K562 (cell line): ENCODE results near the gene TLE6. TPM values are rescaled to one million over a fixed set of nuclear protein-coding genes. Genes with fewer than 3 reads are reported as not detected.
"Not testable (repeated sequence)": the region's sequence is repeated elsewhere in the genome, so short reads cannot be mapped to it uniquely, and the experiment has no call there.

Source experiments
- ATAC-seq: fragments of 200-7000 bp; cut with Tn5 transposase; 3 replicates; pipeline ENCODE4 v1.9.1; 2020; ENCODE audit warnings: moderate library complexity
- BruUV-seq: library from RNA; stranded (reverse); fragments of 400-500 nt; replicated peaks from 2 replicates; lab custom pipeline; 2021; lab: Mats Ljungman, UMichigan
- CTCF ChIA-PET: fragments of 300-600 bp; formaldehyde crosslinking; extraction: SDS; loops from one replicate; lab custom pipeline; 2021; ENCODE audit warnings: low intra/inter-chr PET ratio; lab: Yijun Ruan, JAX
- POLR2A ChIA-PET: fragments of 300-600, 350-650 bp; sonication (Branson Sonifier 250); formaldehyde crosslinking; extraction: SDS; loops from one replicate; lab custom pipeline; 2021; ENCODE audit warnings: antibody characterized with exemption, inconsistent platforms; lab: Yijun Ruan, JAX
- DNase-seq, 4 experiments: peaks; one replicate each; pipeline versions ENCODE4 v3.0.0 to v3.0.0-alpha.2; 2011 to 2018; ENCODE audit warnings: low spot score in 3 of 4, mixed read lengths in 3 of 4; ENCODE audit errors: extremely low read depth in 1 of 4
- FAIRE-seq: peaks from 2 replicates; lab custom pipeline; 2011; peaks lifted over from hg19 to GRCh38; lab: Jason Lieb, UNC
- H2AFZ ChIP-seq: 2 replicates; pipeline ENCODE4 v1.6.0; 2011; ENCODE audit warnings: low read depth, low read length, control low read depth, inconsistent platforms
- H3K27ac ChIP-seq: fragments of 200-600 bp; 3 replicates; pipeline ENCODE4 v1.8.0; 2011; ENCODE audit warnings: low read depth, mild to moderate bottlenecking, control low read depth, inconsistent platforms, low read length, moderate library complexity, mixed read lengths; ENCODE audit errors: extremely low read depth
- H3K27me3 ChIP-seq, 2 experiments: fragments of 300-600 bp in 1 of 2; 2 replicates in 1 of 2; 3 replicates in 1 of 2; pipeline versions ENCODE4 v1.6.0 to v1.8.0; 2011; ENCODE audit warnings: inconsistent platforms in 2 of 2, low read length in 2 of 2, mild to moderate bottlenecking in 1 of 2, mixed read lengths in 1 of 2, moderate library complexity in 1 of 2; ENCODE audit not compliant: control insufficient read depth in 2 of 2, insufficient read depth in 2 of 2
- H3K36me3 ChIP-seq: fragments of 300-600 bp; 3 replicates; pipeline ENCODE4 v1.8.0; 2011; ENCODE audit warnings: mild to moderate bottlenecking, low read length, inconsistent platforms; ENCODE audit not compliant: control insufficient read depth, insufficient read depth
- H3K4me1 ChIP-seq, 2 experiments: fragments of 200-600 bp in 1 of 2; replicated peaks in 1 of 2; 2 replicates in 1 of 2; 3 replicates in 1 of 2; pipeline versions ENCODE4 v1.5.1 to v1.8.0; 2011; ENCODE audit warnings: inconsistent platforms in 2 of 2, low read length in 2 of 2, mild to moderate bottlenecking in 1 of 2, mixed read lengths in 1 of 2, moderate library complexity in 1 of 2; ENCODE audit not compliant: control insufficient read depth in 2 of 2, insufficient read depth in 2 of 2
- H3K4me2 ChIP-seq: 2 replicates; pipeline ENCODE4 v1.6.1; 2011; ENCODE audit warnings: low read length, control low read depth, inconsistent platforms, mixed read lengths; ENCODE audit not compliant: insufficient read depth
- H3K4me3 ChIP-seq: fragments of 200-600 bp; sonication (generic), shearing (Covaris generic); 2 replicates; pipeline ENCODE4 v1.5.1; 2016; ENCODE audit warnings: control low read depth, inconsistent platforms
- H3K79me2 ChIP-seq: fragments of 200-600 bp; 3 replicates; pipeline ENCODE4 v1.8.0; 2011; ENCODE audit warnings: low read length, inconsistent platforms; ENCODE audit not compliant: control insufficient read depth, insufficient read depth
- H3K9ac ChIP-seq, 2 experiments: 2 replicates each; pipeline versions ENCODE4 v1.6.0 to v1.6.1; 2011; ENCODE audit warnings: low read depth in 2 of 2, low read length in 2 of 2, control low read depth in 1 of 2, inconsistent platforms in 1 of 2, mild to moderate bottlenecking in 1 of 2, mixed read lengths in 1 of 2; ENCODE audit not compliant: insufficient read depth in 1 of 2
- H3K9me1 ChIP-seq: one replicate; pipeline ENCODE4 v1.6.0; 2011; ENCODE audit warnings: inconsistent platforms, mild to moderate bottlenecking, low read length, moderate library complexity; ENCODE audit not compliant: control insufficient read depth, insufficient read depth
- H3K9me3 ChIP-seq: replicated peaks from 2 replicates; pipeline ENCODE4 v1.5.1; 2011; ENCODE audit warnings: low read depth, low read length, inconsistent platforms; ENCODE audit not compliant: control insufficient read depth, insufficient read depth
- H4K20me1 ChIP-seq: replicated peaks from 2 replicates; pipeline ENCODE4 v1.6.1; 2011; ENCODE audit warnings: low read length, inconsistent platforms, mixed read lengths; ENCODE audit not compliant: control insufficient read depth, insufficient read depth
- ARNT ChIP-seq, 2 experiments: fragments of 450-650 bp; IDR thresholded peaks; 2 replicates each; pipeline ENCODE4 v1.6.1; 2016; ENCODE audit warnings: mild to moderate bottlenecking in 1 of 2
- CBX5 ChIP-seq: IDR thresholded peaks from 2 replicates; pipeline ENCODE4 v1.6.1; 2014; ENCODE audit warnings: low read depth, borderline replicate concordance
- JUND ChIP-seq, 2 experiments: IDR thresholded peaks; 2 replicates in 1 of 2; 3 replicates in 1 of 2; pipeline ENCODE4 v1.6.1; 2011; ENCODE audit warnings: borderline replicate concordance in 2 of 2, low read depth in 2 of 2, low read length in 2 of 2, improper control_type of control experiment in 1 of 2, missing biosample characterization in 1 of 2, missing genetic modification characterization in 1 of 2, missing genetic modification reagents in 1 of 2
- KLF16 ChIP-seq: IDR thresholded peaks from 2 replicates; pipeline ENCODE4 v1.6.1; 2016; ENCODE audit warnings: antibody characterized with exemption
- KLF6 ChIP-seq: fragments of 250-450 bp; sonication (Bioruptor Pico); IDR thresholded peaks from 2 replicates; pipeline ENCODE4 v1.4.0; 2020; ENCODE audit warnings: mild to moderate bottlenecking, moderate library complexity, borderline replicate concordance
- LARP7 ChIP-seq: fragments of 450-650 bp; IDR thresholded peaks from 2 replicates; pipeline ENCODE4 v1.6.1; 2016
- ZBTB43 ChIP-seq: sonication (generic); formaldehyde crosslinking; IDR thresholded peaks from 2 replicates; pipeline ENCODE4 v1.8.0; 2023; ENCODE audit warnings: mild to moderate bottlenecking, missing genetic modification reagents
- ZNF121 ChIP-seq: sonication (generic); formaldehyde crosslinking; conservative IDR thresholded peaks from 2 replicates; pipeline ENCODE4 v1.8.0; 2022; ENCODE audit warnings: missing genetic modification reagents
- ZNF134 ChIP-seq: fragments of 250-450 bp; sonication (Bioruptor Pico); conservative IDR thresholded peaks from 2 replicates; pipeline ENCODE4 v1.4.0; 2020
- ZNF184 ChIP-seq: sonication (generic); formaldehyde crosslinking; IDR thresholded peaks from 2 replicates; pipeline ENCODE4 v1.5.0; 2020; ENCODE audit warnings: missing genetic modification reagents
- ZNF311 ChIP-seq: fragments of 250-450 bp; sonication (Bioruptor Pico); IDR thresholded peaks from 2 replicates; pipeline ENCODE4 v1.4.0; 2020; ENCODE audit warnings: mild to moderate bottlenecking, moderate library complexity
- ZNF384 ChIP-seq: IDR thresholded peaks from 2 replicates; pipeline ENCODE4 v1.6.1; 2012; ENCODE audit warnings: low read depth, low read length, improper control_type of control experiment
- ZNF57 ChIP-seq: fragments of 450-650 bp; formaldehyde crosslinking; IDR thresholded peaks from 2 replicates; pipeline ENCODE4 v1.4.0; 2020; ENCODE audit warnings: mild to moderate bottlenecking, moderate library complexity
- WGBS: fragments of 100-300 bp; shearing (Covaris generic); methylation state at CpG from one replicate; pipeline ENCODE4 v1.1.6; 2016; ENCODE audit warnings: low coverage, mixed read lengths; ENCODE audit not compliant: insufficient coverage; ENCODE audit errors: missing lambda C conversion rate; 5-methylcytosine and 5-hydroxymethylcytosine counted together
- in situ Hi-C: fragments of 300-500 bp; cut with MboI; formaldehyde crosslinking; loops from 4 replicates; pipeline ENCODE4 v1.15.0; 2018; ENCODE audit warnings: inconsistent platforms, mixed read lengths
- intact Hi-C: fragments of 100-400 bp; cut with micrococcal nuclease; formaldehyde crosslinking; loops from 2 replicates; pipeline ENCODE4 v1.14.2; 2022
- polyA plus RNA-seq, 8 experiments: library from polyadenylated mRNA; depleted of rRNA in 4 of 8; stranded (reverse) in 5 of 8; unstranded in 3 of 8; fragments of >200 nt; fragmentation: Nextera tagmentation in 2 of 8; fragmentation: Illumina TruSeq in 1 of 8; extraction: Ambion mirVana in 2 of 8; extraction: Trizol in 1 of 8; gene quantifications; 2 replicates each; pipeline versions ENCODE4 v1.2.1 to v1.2.3, GENCODE V29; 2011 to 2014; ENCODE audit warnings: inconsistent platforms in 1 of 8, missing spikeins in 1 of 8
- total RNA-seq, 7 experiments: library from RNA; depleted of rRNA in 6 of 7; stranded (reverse); fragments of >200 nt in 6 of 7; fragmentation: Illumina TruSeq in 2 of 7; extraction: Trizol in 2 of 7; gene quantifications; 2 replicates each; pipeline versions ENCODE4 v1.2.1 to v1.2.3, GENCODE V29; 2011 to 2021; ENCODE audit warnings: low replicate concordance in 1 of 7
- TF ChIP-seq, protein P1 (sequence below): fragments of 450-650 bp; IDR thresholded peaks from 2 replicates; pipeline ENCODE4 v1.7.0; 2016; ENCODE audit warnings: borderline replicate concordance

TLE6 gene
- total and polyA plus RNA-seq, 9 of the 15 experiments (the other 6 are each of a cell fraction or from before 2014, with no cell fraction given): 1.1 to 6.1 (median 2.5) TPM

DNA sequence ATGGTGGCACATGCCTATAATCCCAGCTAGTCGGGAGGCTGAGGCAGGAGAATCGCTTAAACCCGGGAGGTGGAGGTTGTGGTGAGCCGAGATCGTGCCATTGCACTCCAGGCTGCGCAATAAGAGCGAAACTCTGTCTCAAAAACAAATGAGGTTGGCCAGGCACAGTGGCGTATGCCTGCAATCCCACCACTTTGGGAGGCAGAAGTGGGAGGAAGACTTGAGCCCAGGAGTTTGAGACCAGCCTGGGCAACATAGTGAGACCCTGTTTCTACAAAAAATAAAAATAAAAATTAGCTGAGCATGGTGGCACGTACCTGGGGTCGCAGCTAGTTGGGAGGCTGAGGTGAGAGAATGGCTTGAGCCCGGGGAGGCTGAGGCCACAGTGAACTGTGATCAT lies 15.0 kb downstream of the TLE6 start:
- H4K20me1 ChIP-seq, intact Hi-C loops, in situ Hi-C loops, H2AFZ ChIP-seq, H3K4me3 ChIP-seq, ATAC-seq, FAIRE-seq, H3K27ac ChIP-seq, H3K36me3 ChIP-seq, H3K4me2 ChIP-seq, H3K9me1 ChIP-seq, H3K9me3 ChIP-seq, H3K79me2 ChIP-seq, DNase-seq, H3K9ac ChIP-seq, CTCF ChIA-PET, BruUV-seq: not testable (repeated sequence)
- POLR2A ChIA-PET: interaction anchor here (0.8 kb wide), 1 partner anchor 39 kb away, joined by 6 read pairs; no protein-coding TSS in a partner anchor
- Histone ChIP-seq H3K27me3 (peaks cover 0 to 13% of the 10 kb centered on the region in 2 experiments; a peak in 2 of 5 replicates), H3K4me1 (peaks cover 0 to 23% of the 10 kb centered on the region in 2 experiments; a peak in 3 of 5 replicates)
- 54% methylated on average over 11 of the region's 11 CpGs for WGBS
- TF ChIP-seq ZNF121 (CRISPR knock-in tag): peak; percentile 72

- intact Hi-C loops (no loop called here), in situ Hi-C loops (no loop called here)
- Histone ChIP-seq H3K36me3 (no peaks in the 10 kb centered on the region), H3K4me1 (peaks cover 0 to 17% of the 10 kb centered on the region in 2 experiments; a peak in 3 of 5 replicates), H3K79me2 (no peaks in the 10 kb centered on the region), H3K4me2 (no peak overlapping the region), H2AFZ (0 out of 2 replicates have a peak overlapping the region, but pooled peaks have one; percentile 24), H3K27me3 (peaks cover 0 to 7% of the 10 kb centered on the region in 2 experiments; a peak in 1 of 5 replicates), H3K4me3 (no peak overlapping the region), H3K27ac (no peak overlapping the region), H3K9me1 (no peaks in the 10 kb centered on the region), H4K20me1 (no peaks in the 10 kb centered on the region; the same call in 1 of the 2 replicates), H3K9ac (peak overlapping the region in 1 of 2 experiments; percentile 70; a peak in 1 of 4 replicates), H3K9me3 (0 out of 2 replicates have a peak, but pooled peaks cover 2% of the 10 kb centered on the region)
- FAIRE-seq (no peak), DNase-seq (no peak), ATAC-seq (no peak)
- no TSS peak for BruUV-seq
- ChIA-PET CTCF (no interaction called here), POLR2A (interaction anchor here (0.8 kb wide), 1 partner anchor 39 kb away, joined by 6 read pairs; no protein-coding TSS in a partner anchor)
- WGBS: 40% methylated on average over 12 of the region's 14 CpGs
- no peak for TF ChIP-seq ZNF384
- TF ChIP-seq ARNT (IDR thresholded peaks at IDR 0.05): no peak
- TF ChIP-seq, protein P1, sequence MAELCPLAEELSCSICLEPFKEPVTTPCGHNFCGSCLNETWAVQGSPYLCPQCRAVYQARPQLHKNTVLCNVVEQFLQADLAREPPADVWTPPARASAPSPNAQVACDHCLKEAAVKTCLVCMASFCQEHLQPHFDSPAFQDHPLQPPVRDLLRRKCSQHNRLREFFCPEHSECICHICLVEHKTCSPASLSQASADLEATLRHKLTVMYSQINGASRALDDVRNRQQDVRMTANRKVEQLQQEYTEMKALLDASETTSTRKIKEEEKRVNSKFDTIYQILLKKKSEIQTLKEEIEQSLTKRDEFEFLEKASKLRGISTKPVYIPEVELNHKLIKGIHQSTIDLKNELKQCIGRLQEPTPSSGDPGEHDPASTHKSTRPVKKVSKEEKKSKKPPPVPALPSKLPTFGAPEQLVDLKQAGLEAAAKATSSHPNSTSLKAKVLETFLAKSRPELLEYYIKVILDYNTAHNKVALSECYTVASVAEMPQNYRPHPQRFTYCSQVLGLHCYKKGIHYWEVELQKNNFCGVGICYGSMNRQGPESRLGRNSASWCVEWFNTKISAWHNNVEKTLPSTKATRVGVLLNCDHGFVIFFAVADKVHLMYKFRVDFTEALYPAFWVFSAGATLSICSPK: no peak
- no peak for TF ChIP-seq JUND (IDR thresholded peaks at IDR 0.05; ENCODE audit: borderline replicate concordance, low read depth, low read length)
- no peak for TF ChIP-seq JUND (tag; IDR thresholded peaks at IDR 0.05; ENCODE audit: borderline replicate concordance, low read depth, low read length)
- TF ChIP-seq LARP7: no peak
- TF ChIP-seq ZBTB43: no peak
- no peak for TF ChIP-seq KLF16
- no peak for TF ChIP-seq ZNF184 (CRISPR knock-in tag)
- no peak for TF ChIP-seq KLF6
- no peak for TF ChIP-seq ZNF57 (CRISPR knock-in tag)
- TF ChIP-seq CBX5: no peak
- TF ChIP-seq ZNF134 (CRISPR knock-in tag): no peak
- no peak for TF ChIP-seq ZNF311 (CRISPR knock-in tag)
Observed at GRCh38 chr19:2992958-2993357, 15.6 kb downstream of the TLE6 start.
